Measurements from ENCODE around the gene IFT43. TPM values are rescaled to one million over a fixed set of nuclear protein-coding genes. Genes with fewer than 3 reads are reported as not detected.

The IFT43 gene
- total RNA-seq, 1 experiment from 2014 or later, result 18.6 TPM

- Histone ChIP-seq H3K14ac (ENCODE audit: insufficient read depth, low read length) (no peak overlapping the region), H3K23me2 (ENCODE audit: insufficient read length, low read depth, low read length, poor library complexity, severe bottlenecking) (no peaks in the 10 kb centered on the region), H3K79me1 (ENCODE audit: insufficient read depth, low read depth, low read length, poor library complexity, severe bottlenecking) (no peaks in the 10 kb centered on the region), H2BK12ac (ENCODE audit: insufficient read length, low read depth, low read length) (no peak overlapping the region), H2AFZ (ENCODE audit: low read length) (no peak overlapping the region), H3K27me3 (ENCODE audit: insufficient read depth, low read length) (no peaks in the 10 kb centered on the region), H2AK5ac (ENCODE audit: insufficient read length, low read length) (no peak overlapping the region), H2BK5ac (ENCODE audit: insufficient read length, low read length) (no peak overlapping the region), H3K9ac (ENCODE audit: extremely low read depth, insufficient read length, low read length) (no peak overlapping the region), H3T11ph (ENCODE audit: low read length) (no peak overlapping the region), H2BK15ac (ENCODE audit: low read depth, low read length) (no peak overlapping the region), H3K4ac (ENCODE audit: low read depth, low read length) (no peak overlapping the region), H3K4me2 (ENCODE audit: insufficient read depth, insufficient read length, low read length) (no peak overlapping the region), H3K56ac (ENCODE audit: insufficient read length, low read depth, low read length) (no peak overlapping the region), H3K23ac (ENCODE audit: insufficient read length, low read depth, low read length) (no peak overlapping the region), H3K9me3 (ENCODE audit: control insufficient read depth, low read depth, low read length) (no peaks in the 10 kb centered on the region), H4K8ac (replicated peaks; ENCODE audit: insufficient read length, low read depth, low read length) (no peak overlapping the region), H3K4me1 (ENCODE audit: insufficient read depth, low read length) (no peaks in the 10 kb centered on the region), H2BK120ac (ENCODE audit: low read depth, low read length, poor library complexity, severe bottlenecking) (no peak overlapping the region), H3K18ac (ENCODE audit: insufficient read length, low read depth, low read length) (no peak overlapping the region), H4K5ac (ENCODE audit: insufficient read length, low read depth, low read length) (no peak overlapping the region), H2BK20ac (ENCODE audit: low read depth, low read length, poor library complexity, severe bottlenecking) (no peak overlapping the region), H3K27ac (ENCODE audit: insufficient read length, low read depth, low read length) (no peak overlapping the region), H4K91ac (ENCODE audit: insufficient read length, low read depth, low read length) (no peak overlapping the region), H3K79me2 (ENCODE audit: insufficient read depth, low read length) (no peaks in the 10 kb centered on the region), H4K20me1 (ENCODE audit: control insufficient read depth, insufficient read depth, insufficient read length) (no peaks in the 10 kb centered on the region)
- no peaks in the 10 kb centered on the region for H3K4me1 Mint-ChIP-seq
- H3K4me3 Mint-ChIP-seq, result no peak overlapping the region
- no peak for TF ChIP-seq CTCF (conservative IDR thresholded peaks at IDR 0.05)
- no peaks in the 10 kb centered on the region for H3K27me3 Mint-ChIP-seq (ENCODE audit: low read depth)
- H3K36me3 Mint-ChIP-seq (ENCODE audit: insufficient read depth in 1 of 3, low read depth in 3 of 3), result peaks cover 27 to 45% (median 43%) of the 10 kb centered on the region in 3 experiments
- 100% methylated on average over 1 of the region's 6 CpGs for WGBS (ENCODE audit: extremely low coverage, insufficient read length, low lambda C conversion rate)
- H3K9me3 Mint-ChIP-seq, result peaks cover 6 to 8% of the 10 kb centered on the region in 2 experiments
- H3K27ac Mint-ChIP-seq, result no peak overlapping the region
- DNase-seq, result no peak
Observed at GRCh38 chr14:75999511-76000190, 14.1 kb downstream of the IFT43 start.
